Fibroblast of skin of back (primary cell): ENCODE data around the gene MRPL44.

ENCODE experiments used
- DNase-seq: peaks from one replicate; pipeline ENCODE4 v3.0.0-alpha.2; 2013

Gene MRPL44

DNA sequence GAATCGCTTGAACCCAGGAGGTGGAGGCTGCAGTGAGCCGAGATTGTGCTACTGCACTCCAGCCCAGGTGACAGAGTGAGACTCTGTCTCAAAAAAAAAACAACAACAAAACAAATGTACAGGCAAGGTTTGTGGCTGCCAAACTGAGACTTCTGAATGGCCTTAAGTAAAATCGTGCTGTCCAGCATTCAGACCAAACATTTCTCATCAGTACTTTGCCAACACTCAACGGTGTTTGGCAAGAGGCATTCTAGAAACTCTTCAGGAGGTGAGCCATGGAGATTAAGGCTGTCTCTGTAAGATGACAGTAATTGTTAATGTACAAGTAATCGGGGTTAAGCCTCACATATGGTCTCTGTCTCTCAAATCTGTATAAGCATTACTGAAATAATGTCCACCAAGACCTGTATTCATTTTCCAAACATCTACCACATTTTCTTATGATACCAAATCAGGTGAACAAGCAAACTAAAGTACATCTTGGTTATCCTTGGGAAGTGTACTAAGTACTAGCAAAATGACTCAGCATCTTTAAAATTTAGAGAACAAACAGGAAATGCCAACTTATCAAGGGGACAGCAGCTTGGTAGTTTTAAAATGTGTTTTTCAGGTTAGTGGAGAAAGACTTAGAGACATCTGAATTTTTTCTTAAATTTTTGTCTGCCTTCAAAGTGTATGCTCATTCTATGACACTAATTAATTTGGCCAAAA is 52.5 kb downstream of the MRPL44 start:
- peak; percentile 21 for DNase-seq

DNA sequence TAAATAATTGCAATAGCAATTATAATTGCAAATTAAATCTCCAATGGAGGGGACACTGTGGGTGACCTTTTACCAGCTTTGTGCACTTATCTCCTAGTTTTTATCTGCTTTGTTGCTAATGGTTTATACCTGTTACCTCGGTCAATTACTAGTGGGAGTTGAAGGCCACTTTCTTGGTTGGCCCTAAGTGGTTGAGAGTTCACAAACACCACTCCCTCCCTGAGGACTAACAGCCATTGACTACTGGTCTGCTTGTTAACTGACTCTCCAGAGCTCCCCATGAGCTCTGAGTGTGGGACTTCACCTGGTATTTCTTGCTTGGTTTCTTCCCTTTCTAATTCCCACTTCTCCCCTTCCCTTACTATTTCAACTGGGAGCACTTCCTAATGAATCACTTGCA is 54.6 kb downstream of the MRPL44 start:
- DNase-seq: no peak

DNA sequence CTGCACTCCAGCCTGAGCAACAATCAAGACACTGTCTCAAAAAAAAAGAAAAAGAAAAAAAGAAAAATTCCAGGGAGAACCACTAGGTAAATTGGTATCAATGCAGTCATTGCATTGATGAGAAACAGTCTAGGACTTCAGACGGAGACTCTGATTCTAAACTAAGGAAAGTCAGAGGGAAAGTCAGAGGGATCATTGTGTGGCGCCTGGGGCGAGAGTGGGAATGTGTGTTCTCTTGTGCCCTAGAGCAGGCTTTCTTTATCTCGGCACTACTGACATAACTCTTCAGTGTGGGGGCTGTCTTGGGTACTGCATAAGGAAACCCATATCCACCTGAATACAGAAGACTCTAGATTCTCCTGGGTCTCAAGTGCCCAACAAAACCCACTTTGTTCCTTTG is 57.1 kb downstream of the MRPL44 start:
- no peak for DNase-seq

DNA sequence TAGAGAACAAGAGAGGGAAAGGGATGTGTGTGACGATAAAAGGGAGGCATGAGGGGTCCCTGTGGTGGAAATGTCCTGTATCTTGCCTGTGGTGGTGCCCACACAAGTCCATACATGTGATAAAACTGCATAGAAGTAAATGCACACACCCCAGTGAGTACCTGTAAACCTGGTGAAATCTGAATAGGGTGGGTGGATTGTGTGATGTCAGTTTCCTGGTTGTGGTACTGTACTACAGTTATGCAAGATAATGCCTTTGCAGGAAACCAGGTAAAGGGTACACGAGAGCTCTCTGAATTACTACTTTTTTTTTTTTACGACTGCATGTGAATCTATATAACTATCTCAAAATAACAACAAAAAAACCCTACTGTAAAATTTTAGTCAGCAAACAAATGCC is 59.7 kb downstream of the MRPL44 start:
- DNase-seq: no peak
